GM12878 (cell line): Measurements from ENCODE around the gene FIBCD1. TPM values are rescaled to one million over a fixed set of nuclear protein-coding genes. Genes with fewer than 3 reads are reported as not detected.

ENCODE experiments used
- ATAC-seq: fragments of 200-7000 bp; cut with Tn5 transposase; 3 replicates; pipeline ENCODE4 v1.9.1; 2020; ENCODE audit warnings: mild to moderate bottlenecking, moderate library complexity
- BruUV-seq: library from RNA; stranded (reverse); fragments of 400-500 nt; replicated peaks from 2 replicates; lab custom pipeline; 2021; lab: Mats Ljungman, UMichigan
- CTCF ChIA-PET: fragments of 300-600 bp; sonication (Branson Sonifier 250); formaldehyde crosslinking; extraction: SDS; loops from one replicate; lab custom pipeline; 2021; ENCODE audit warnings: inconsistent platforms; lab: Yijun Ruan, JAX
- POLR2A ChIA-PET: fragments of 350-600 bp; formaldehyde crosslinking; extraction: SDS; loops from one replicate; lab custom pipeline; 2021; ENCODE audit warnings: inconsistent platforms; lab: Charles Lee
- RAD21 ChIA-PET: fragments of 300-600 bp; sonication (Branson Sonifier 250); formaldehyde crosslinking; loops from one replicate; lab custom pipeline; 2023; ENCODE audit warnings: antibody characterized with exemption; ENCODE audit not compliant: unreplicated experiment; lab: Charles Lee
- SMC1A ChIA-PET: fragments of 300-600 bp; sonication (Branson Sonifier 250); formaldehyde crosslinking; loops from one replicate; lab custom pipeline; 2023; ENCODE audit not compliant: unreplicated experiment, uncharacterized antibody; lab: Charles Lee
- DNase-seq: peaks from one replicate; pipeline ENCODE4 v3.0.0-alpha.2; 2011; ENCODE audit warnings: low read depth, low spot score
- FAIRE-seq: peaks from 3 replicates; lab custom pipeline; 2011; peaks lifted over from hg19 to GRCh38; lab: Jason Lieb, UNC
- H2AFZ ChIP-seq: 2 replicates; pipeline ENCODE4 v1.6.0; 2011; ENCODE audit warnings: low read depth, low read length, control low read depth; ENCODE audit not compliant: control insufficient read depth
- H3K27ac ChIP-seq: 2 replicates; pipeline ENCODE4 v1.5.1; 2011; ENCODE audit warnings: control low read depth; ENCODE audit not compliant: control insufficient read depth, insufficient read depth
- H3K27me3 ChIP-seq, 2 experiments: replicated peaks in 1 of 2; 2 replicates each; pipeline versions ENCODE4 v1.6.0 to v1.6.1; 2011; ENCODE audit warnings: low read length in 1 of 2; ENCODE audit not compliant: control insufficient read depth in 2 of 2, insufficient read depth in 2 of 2
- H3K36me3 ChIP-seq, 2 experiments: 2 replicates each; pipeline ENCODE4 v1.5.1; 2011; ENCODE audit warnings: low read length in 1 of 2; ENCODE audit not compliant: control insufficient read depth in 2 of 2, insufficient read depth in 2 of 2
- H3K4me1 ChIP-seq: 2 replicates; pipeline ENCODE4 v1.6.1; 2011; ENCODE audit warnings: mild to moderate bottlenecking, low read length, moderate library complexity, mixed read lengths; ENCODE audit not compliant: control insufficient read depth, insufficient read depth
- H3K4me2 ChIP-seq: 2 replicates; pipeline ENCODE4 v1.6.0; 2011; ENCODE audit warnings: control low read depth; ENCODE audit not compliant: control insufficient read depth, insufficient read depth
- H3K4me3 ChIP-seq: fragments of 200-600 bp; sonication (generic); 2 replicates; pipeline ENCODE4 v1.5.1; 2016
- H3K79me2 ChIP-seq: 2 replicates; pipeline ENCODE4 v1.6.0; 2011; ENCODE audit warnings: low read length; ENCODE audit not compliant: control insufficient read depth, insufficient read depth
- H3K9ac ChIP-seq: 2 replicates; pipeline ENCODE4 v1.8.0; 2011; ENCODE audit warnings: low read length, control low read depth, mixed read lengths; ENCODE audit not compliant: control insufficient read depth, insufficient read depth
- H3K9me3 ChIP-seq: replicated peaks from 3 replicates; pipeline ENCODE4 v1.5.1; 2011; ENCODE audit warnings: mild to moderate bottlenecking, low read length; ENCODE audit not compliant: control insufficient read depth, insufficient read depth
- H4K20me1 ChIP-seq: 2 replicates; pipeline ENCODE4 v1.6.0; 2011; ENCODE audit not compliant: control insufficient read depth, insufficient read depth
- EGR1 ChIP-seq, 2 experiments: IDR thresholded peaks; 1 replicate in 1 of 2; 2 replicates in 1 of 2; pipeline ENCODE4 v1.6.1; 2011 to 2012; ENCODE audit warnings: low read depth in 2 of 2, low read length in 2 of 2, borderline replicate concordance in 1 of 2, mild to moderate bottlenecking in 1 of 2, moderate library complexity in 1 of 2
- EZH2 ChIP-seq: IDR thresholded peaks from 2 replicates; pipeline ENCODE4 v1.6.1; 2012; ENCODE audit warnings: low read depth, mild to moderate bottlenecking, control low read depth, inconsistent platforms, low read length, borderline replicate concordance; ENCODE audit not compliant: control insufficient read depth
- PAX8 ChIP-seq: fragments of 450-650 bp; IDR thresholded peaks from 2 replicates; pipeline ENCODE4 v1.6.1; 2017; ENCODE audit warnings: mild to moderate bottlenecking, moderate library complexity
- WGBS: methylation state at CpG from one replicate; pipeline ENCODE4 v1.1.6; 2016; ENCODE audit warnings: low lambda C conversion rate; ENCODE audit not compliant: insufficient replicate concordance, insufficient coverage; ENCODE audit errors: missing lambda C conversion rate; 5-methylcytosine and 5-hydroxymethylcytosine counted together
- in situ Hi-C: fragments of 300-500 bp; cut with MboI; formaldehyde crosslinking; loops from 9 replicates; pipeline ENCODE4 v1.14.3; 2018; ENCODE audit warnings: mixed read lengths
- intact Hi-C: fragments of 100-400 bp; cut with micrococcal nuclease; formaldehyde crosslinking; loops from one replicate; pipeline ENCODE4 v1.14.2; 2022; ENCODE audit not compliant: unreplicated experiment
- polyA plus RNA-seq, 11 experiments: library from polyadenylated mRNA; depleted of rRNA in 4 of 11; unstranded in 6 of 11; stranded (reverse) in 5 of 11; fragments of >200 nt; fragmentation: Nextera tagmentation in 4 of 11; fragmentation: Illumina TruSeq in 1 of 11; extraction: Ambion mirVana in 4 of 11; extraction: Trizol in 1 of 11; gene quantifications; 1 replicate in 1 of 11; 2 replicates in 10 of 11; pipeline versions ENCODE4 v1.2.1 to v1.2.3, GENCODE V29; 2011 to 2016; ENCODE audit warnings: inconsistent platforms in 2 of 11, missing spikeins in 2 of 11, low read depth in 1 of 11
- total RNA-seq, 4 experiments: library from RNA; depleted of rRNA in 3 of 4; stranded (reverse); fragments of >200 nt in 3 of 4; fragmentation: Illumina TruSeq in 1 of 4; extraction: Trizol in 1 of 4; gene quantifications; 2 replicates each; pipeline versions ENCODE4 v1.2.1 to v1.2.3, GENCODE V29; 2013 to 2021
- TF ChIP-seq, protein P1 (sequence below): fragments of 450-650 bp; IDR thresholded peaks from 2 replicates; pipeline ENCODE4 v1.6.1; 2018; ENCODE audit warnings: borderline replicate concordance, mild to moderate bottlenecking; ENCODE audit not compliant: partially characterized antibody
- TF ChIP-seq, protein P2 (sequence below): fragments of 450-650 bp; formaldehyde crosslinking; IDR thresholded peaks from 2 replicates; pipeline ENCODE4 v1.4.0; 2022; ENCODE audit warnings: mild to moderate bottlenecking, moderate library complexity
- TF ChIP-seq, protein P3 (sequence below): fragments of 450-650 bp; IDR thresholded peaks from 2 replicates; pipeline ENCODE4 v1.6.1; 2017; ENCODE audit warnings: low read depth, mild to moderate bottlenecking, moderate library complexity

The FIBCD1 gene
- total and polyA plus RNA-seq, 10 of the 15 experiments (the other 5 are each of a cell fraction or from before 2014, with no cell fraction given) = 0.04 to 0.95 (median 0.25) TPM; not detected in 6

DNA sequence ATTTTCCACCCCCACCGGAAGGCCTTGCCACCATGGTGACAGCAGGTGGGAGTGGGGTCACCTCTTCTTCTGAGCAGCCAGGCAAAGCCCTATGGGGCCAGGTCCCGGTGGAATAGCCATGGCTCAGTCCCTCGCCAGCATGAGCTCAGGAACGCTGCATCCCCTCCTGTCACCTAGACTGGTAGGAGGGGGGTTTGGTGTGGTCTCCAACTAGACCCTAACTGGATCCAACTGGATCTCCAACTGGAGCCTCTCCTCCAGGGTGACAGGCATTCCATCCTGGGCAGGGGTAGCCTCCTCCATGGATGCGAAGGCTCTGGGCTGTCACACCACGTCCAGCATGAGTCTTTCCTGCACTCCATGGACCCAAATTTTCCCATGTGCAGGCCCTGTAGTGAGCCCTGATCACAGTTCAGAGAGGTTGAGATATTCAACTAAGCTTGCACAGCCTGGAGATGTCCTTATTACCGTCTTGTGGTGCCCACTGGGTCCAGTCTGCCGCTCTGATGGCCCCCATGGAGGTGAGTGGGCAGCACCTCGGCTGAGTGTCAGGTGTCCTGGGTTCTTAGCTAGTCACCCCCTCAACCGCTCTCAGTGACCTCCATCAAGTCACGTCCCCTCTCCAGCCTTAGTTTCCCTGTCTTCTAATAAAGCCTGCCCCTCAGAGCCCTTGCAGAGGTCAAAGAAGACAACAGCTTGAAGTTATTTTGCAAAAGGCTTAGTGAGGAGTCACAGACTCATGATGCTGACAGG is 18.6 kb upstream of the FIBCD1 start:
- BruUV-seq = no TSS peak
- ATAC-seq = no peak

More for the DNA sequence above, 18.6 kb upstream of the FIBCD1 start:
- in situ Hi-C loops = no loop called here
- ChIA-PET POLR2A (no interaction called here), RAD21 (no interaction called here)
- WGBS = 39% methylated on average over 11 of the region's 11 CpGs
- DNase-seq = no peak
- TF ChIP-seq, protein P1, sequence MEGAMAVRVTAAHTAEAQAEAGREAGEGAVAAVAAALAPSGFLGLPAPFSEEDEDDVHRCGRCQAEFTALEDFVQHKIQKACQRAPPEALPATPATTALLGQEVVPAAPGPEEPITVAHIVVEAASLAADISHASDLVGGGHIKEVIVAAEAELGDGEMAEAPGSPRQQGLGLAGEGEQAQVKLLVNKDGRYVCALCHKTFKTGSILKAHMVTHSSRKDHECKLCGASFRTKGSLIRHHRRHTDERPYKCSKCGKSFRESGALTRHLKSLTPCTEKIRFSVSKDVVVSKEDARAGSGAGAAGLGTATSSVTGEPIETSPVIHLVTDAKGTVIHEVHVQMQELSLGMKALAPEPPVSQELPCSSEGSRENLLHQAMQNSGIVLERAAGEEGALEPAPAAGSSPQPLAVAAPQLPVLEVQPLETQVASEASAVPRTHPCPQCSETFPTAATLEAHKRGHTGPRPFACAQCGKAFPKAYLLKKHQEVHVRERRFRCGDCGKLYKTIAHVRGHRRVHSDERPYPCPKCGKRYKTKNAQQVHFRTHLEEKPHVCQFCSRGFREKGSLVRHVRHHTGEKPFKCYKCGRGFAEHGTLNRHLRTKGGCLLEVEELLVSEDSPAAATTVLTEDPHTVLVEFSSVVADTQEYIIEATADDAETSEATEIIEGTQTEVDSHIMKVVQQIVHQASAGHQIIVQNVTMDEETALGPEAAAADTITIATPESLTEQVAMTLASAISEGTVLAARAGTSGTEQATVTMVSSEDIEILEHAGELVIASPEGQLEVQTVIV = no peak
- TF ChIP-seq PAX8 (no peak), EZH2 (no peak), EGR1 (IDR thresholded peaks at IDR 0.05; ENCODE audit: borderline replicate concordance in 1 of 2, low read depth in 2 of 2, low read length in 2 of 2) (no peak)
- TF ChIP-seq, protein P2, sequence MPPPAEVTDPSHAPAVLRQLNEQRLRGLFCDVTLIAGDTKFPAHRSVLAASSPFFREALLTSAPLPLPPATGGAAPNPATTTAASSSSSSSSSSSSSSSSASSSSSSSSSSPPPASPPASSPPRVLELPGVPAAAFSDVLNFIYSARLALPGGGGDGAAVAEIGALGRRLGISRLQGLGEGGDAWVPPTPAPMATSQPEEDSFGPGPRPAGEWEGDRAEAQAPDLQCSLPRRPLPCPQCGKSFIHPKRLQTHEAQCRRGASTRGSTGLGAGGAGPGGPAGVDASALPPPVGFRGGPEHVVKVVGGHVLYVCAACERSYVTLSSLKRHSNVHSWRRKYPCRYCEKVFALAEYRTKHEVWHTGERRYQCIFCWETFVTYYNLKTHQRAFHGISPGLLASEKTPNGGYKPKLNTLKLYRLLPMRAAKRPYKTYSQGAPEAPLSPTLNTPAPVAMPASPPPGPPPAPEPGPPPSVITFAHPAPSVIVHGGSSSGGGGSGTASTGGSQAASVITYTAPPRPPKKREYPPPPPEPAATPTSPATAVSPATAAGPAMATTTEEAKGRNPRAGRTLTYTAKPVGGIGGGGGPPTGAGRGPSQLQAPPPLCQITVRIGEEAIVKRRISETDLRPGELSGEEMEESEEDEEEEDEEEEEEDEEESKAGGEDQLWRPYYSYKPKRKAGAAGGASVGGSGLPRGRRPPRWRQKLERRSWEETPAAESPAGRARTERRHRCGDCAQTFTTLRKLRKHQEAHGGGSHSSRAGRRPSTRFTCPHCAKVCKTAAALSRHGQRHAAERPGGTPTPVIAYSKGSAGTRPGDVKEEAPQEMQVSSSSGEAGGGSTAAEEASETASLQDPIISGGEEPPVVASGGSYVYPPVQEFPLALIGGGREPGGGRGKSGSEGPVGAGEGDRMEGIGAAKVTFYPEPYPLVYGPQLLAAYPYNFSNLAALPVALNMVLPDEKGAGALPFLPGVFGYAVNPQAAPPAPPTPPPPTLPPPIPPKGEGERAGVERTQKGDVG = no peak
- TF ChIP-seq, protein P3, sequence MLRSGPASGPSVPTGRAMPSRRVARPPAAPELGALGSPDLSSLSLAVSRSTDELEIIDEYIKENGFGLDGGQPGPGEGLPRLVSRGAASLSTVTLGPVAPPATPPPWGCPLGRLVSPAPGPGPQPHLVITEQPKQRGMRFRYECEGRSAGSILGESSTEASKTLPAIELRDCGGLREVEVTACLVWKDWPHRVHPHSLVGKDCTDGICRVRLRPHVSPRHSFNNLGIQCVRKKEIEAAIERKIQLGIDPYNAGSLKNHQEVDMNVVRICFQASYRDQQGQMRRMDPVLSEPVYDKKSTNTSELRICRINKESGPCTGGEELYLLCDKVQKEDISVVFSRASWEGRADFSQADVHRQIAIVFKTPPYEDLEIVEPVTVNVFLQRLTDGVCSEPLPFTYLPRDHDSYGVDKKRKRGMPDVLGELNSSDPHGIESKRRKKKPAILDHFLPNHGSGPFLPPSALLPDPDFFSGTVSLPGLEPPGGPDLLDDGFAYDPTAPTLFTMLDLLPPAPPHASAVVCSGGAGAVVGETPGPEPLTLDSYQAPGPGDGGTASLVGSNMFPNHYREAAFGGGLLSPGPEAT = no peak
- TF ChIP-seq, all 136 proteins: peak for 0
- intact Hi-C loops = no loop called here
- Histone ChIP-seq H3K4me2 (no peak overlapping the region), H3K27ac (no peak overlapping the region), H4K20me1 (no peaks in the 10 kb centered on the region), H3K79me2 (no peaks in the 10 kb centered on the region), H3K36me3 (no peaks in the 10 kb centered on the region), H3K4me3 (no peak overlapping the region), H3K9me3 (peaks cover 2% of the 10 kb centered on the region; the same call in 2 of the 3 replicates), H2AFZ (no peak overlapping the region), H3K4me1 (no peaks in the 10 kb centered on the region), H3K9ac (no peak overlapping the region), H3K27me3 (no peaks in the 10 kb centered on the region)
- FAIRE-seq = no peak
- CTCF ChIA-PET = interaction anchor here (1.0 kb wide), 1 partner anchor 92 kb away, joined by 4 read pairs; no protein-coding TSS in a partner anchor
- SMC1A ChIA-PET = no interaction called here
